HG03354 (cell line): ENCODE measurements around the gene ENOPH1.
A peak's percentile ranks its signal among the peaks of the same experiment; 100 is the strongest.
"Not testable (repeated sequence)": the region's sequence is repeated elsewhere in the genome, so short reads cannot be mapped to it uniquely, and the experiment has no call there.

ENCODE experiments used
- ATAC-seq: cut with Tn5 transposase; IDR thresholded peaks from one replicate; pipeline ENCODE4 v1.9.1; 2021; ENCODE audit warnings: mild to moderate bottlenecking; ENCODE audit not compliant: unreplicated experiment, poor library complexity, severe bottlenecking

The ENOPH1 gene

DNA sequence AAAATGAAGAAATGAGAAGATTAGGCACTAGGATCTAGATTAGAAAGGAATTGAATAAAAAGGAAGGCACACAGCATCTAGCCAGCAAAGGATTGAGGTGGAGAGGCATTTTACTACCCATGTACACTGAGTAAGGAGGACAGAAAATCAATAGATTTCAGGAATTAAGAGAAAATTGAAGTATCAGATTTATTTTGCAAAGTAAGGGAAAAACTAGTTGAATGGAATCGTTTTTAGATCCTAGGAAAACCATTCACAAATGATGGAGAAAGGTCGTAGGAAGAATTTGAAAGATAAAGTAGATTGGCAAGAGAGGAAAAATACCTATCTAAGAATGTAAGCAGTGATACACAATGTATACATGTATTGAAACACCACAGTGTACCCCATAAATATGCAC, 31.3 kb downstream of the ENOPH1 start:
- no peak for ATAC-seq

DNA sequence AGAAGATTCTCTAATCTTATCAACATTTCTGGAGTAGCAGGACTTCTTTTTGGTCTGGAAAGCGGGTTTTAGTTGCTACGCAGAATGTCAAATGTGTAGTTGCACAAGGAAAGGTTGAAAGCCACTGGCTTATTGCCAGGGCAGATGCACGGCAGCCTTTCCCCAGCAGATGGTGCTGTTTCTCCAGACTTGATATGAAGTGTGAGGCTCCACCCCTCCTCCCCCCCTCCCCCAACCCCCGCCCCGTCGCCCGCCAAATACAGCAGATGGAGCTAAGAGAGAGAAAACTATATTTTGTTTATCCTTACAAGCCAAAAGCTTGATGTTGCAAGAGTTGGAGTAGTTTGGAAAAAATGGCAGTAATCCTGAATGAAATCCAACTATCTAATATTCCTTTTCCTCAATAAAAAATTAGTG, 32.0 kb downstream of the ENOPH1 start:
- peak; percentile 92 for ATAC-seq

DNA sequence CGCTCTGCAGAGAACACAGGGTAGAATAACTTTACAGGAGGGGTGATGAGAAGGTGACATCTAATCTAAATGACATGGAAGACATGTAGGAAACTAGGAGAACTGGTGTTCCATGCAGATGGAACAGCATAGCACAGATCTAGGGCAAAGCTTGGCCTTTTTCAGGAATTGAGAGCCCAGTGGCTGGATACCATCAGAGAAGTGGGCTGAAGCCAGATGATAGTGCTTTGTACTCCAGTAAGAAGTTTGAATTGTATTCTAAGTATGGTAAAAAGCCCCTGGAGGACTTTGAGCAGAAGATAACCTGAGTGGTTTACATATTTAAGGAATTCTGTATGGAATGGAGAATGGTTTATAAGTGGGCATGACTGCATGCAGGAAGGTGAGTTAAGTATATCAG, 32.8 kb downstream of the ENOPH1 start:
- ATAC-seq, result no peak

GRCh38 chr4:82467471-82467870, 37.1 kb downstream of the ENOPH1 start:
- ATAC-seq, result no peak

DNA sequence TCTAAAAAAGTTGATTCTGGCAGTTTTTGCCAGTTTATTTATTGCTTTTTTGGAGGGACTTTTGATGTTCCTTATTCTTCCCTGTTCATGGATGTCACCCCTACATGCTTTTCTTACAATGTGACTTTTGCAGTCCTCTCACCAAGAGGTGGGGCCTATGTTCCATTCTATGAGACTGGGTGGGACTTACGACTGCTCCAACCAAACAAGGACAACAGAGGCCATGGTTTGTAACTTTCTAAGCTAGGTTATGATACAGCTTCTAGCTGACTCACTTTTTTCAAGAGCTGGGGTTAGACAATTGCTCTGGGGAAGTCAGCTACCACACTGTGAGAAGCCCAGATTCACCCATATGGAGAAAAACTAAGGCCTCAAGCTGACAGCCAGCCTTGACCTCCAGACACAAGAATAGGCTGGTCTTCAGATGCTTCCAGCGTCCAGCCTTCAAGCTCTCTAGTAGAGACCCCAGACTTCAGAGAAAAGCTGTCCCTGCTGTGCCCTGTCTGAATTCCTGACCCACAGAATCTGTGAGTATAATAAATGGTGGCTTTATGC, 39.5 kb downstream of the ENOPH1 start:
- ATAC-seq, result no peak

DNA sequence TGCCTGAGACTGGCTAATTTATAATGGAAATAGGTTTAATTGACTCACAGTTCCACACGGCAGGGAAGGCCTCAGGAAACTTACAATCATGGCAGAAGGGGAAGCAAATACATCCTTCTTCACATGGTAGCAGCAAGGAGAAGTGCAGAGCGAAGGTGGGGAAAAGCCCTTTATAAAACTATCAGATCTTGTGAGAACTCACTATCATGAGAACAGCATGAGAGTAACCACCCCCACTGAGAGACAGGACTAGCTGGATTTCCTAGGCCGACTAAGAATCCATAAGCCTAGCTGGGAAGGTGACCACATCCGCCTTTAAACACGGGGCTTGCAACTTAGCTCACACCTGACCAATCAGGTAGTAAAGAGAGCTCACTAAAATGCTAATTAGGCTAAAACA, 42.7 kb downstream of the ENOPH1 start:
- not testable (repeated sequence) for ATAC-seq

- no peak for ATAC-seq
Observed at GRCh38 chr4:82473621-82474164, 43.3 kb downstream of the ENOPH1 start.

DNA sequence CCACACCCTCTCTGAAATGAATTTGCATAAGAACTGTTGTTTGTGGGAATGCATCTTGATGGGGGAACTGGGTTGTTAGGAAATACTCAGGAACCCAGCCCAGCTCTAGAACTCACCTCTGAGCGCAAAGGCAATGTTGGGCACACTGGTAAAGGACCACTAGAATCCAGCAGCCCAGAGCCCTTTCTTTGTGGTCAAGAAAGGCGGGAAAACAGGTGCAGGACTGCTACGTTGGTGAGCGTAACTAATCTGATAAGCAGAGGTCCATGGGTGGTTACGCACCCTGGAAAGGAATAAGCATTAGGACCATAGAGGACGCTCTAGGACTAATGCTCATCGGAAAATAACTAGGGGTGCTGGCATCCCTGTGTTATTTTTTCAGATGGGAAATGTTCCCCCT, 45.5 kb downstream of the ENOPH1 start:
- ATAC-seq, result not testable (repeated sequence)

DNA sequence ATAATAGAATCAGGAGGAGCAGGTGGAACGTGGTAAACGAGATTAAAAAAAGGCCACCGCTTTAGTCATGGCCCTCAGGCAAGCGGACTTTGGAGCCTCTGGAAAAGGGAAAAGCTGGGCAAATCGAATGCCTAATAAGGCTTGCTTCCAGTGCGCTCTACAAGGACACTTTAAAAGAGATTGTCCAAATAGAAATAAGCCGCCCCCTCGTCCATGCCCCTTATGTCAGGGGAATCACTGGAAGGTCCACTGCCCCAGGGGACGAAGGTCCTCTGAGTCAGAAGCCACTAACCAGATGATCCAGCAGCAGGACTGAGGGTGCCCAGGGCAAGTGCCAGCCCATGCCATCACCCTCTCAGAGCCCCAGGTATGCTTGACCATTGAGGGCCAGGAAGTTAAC, 47.1 kb downstream of the ENOPH1 start:
- ATAC-seq, result not testable (repeated sequence)

- ATAC-seq, result no peak
Observed at GRCh38 chr4:82479562-82479961, 49.2 kb downstream of the ENOPH1 start.

DNA sequence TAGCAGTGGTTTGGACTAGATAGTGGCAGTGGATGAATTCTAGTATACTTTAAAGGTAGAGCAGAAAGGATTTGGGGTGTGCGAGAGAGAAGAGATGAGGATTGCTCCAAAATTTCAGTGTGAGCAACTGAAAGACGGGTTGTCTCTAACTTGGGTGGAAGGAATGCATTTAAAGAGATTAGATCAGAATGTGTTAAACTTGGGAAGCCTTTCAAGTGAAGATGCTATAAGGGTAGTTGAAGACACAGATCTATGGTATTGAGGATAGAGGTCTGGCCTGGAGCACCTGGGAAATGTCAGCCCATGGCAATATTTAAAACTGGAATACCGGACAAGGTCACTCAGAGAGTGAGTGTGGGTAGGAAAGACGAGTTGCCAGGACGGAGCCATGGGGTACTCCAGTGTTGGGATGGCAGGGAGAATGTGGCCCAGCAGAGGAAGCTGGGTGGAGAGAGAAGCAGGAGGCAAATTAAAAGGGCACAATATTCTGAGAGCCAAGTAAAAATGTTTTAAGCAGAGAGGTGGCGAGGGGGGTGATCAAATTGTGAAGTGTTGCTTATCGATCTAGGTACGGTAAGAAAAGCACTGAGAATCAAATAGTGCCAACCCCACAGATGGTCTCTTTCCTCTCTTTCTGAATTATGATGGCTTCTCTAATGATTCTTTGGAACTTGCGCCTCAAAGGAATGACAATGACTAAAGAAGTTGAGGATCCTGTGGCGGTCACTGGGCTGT, 50.5 kb downstream of the ENOPH1 start:
- ATAC-seq, result no peak

DNA sequence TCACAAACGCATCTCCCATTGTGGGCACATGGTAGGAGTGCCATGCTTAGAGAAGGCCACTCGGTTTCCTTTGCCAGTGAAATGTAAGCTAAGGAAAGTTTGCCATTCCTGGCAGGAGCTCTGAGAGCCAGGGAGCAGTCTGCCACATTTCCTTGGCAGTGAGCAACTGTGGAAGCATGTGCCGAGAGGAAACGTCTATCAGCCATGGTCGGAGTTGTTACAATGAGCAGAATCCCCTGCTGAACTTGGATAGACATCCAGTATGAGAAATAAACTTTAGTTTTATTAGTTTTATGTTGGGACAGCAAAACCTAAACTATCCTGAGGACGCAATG, 51.1 kb downstream of the ENOPH1 start:
- ATAC-seq, result no peak

- no peak for ATAC-seq
Observed at GRCh38 chr4:82482387-82482786, 52.0 kb downstream of the ENOPH1 start.

GRCh38 chr4:82484996-82485783, 54.8 kb downstream of the ENOPH1 start:
- no peak for ATAC-seq

DNA sequence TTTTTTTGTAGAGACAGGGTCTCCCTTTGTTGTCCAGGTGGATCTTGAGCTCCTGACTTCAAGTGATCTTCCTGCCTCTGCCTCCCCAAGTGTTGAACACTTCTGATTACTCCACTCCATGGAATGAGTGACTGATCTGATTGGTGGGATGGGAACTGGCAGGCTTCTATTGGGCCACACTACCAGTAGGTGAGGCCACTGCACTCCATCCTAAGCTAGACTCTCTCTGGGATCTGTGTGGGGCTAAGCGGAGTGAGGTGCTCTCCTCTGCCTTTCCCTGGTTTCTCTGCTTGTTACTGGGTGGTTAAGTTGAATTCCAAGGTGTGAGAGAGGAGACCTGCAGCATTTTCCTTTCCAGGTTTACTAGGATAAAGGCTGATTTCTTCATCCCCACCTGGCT, 58.7 kb downstream of the ENOPH1 start:
- no peak for ATAC-seq

- ATAC-seq, result no peak
Observed at GRCh38 chr4:82489987-82490386, 59.6 kb downstream of the ENOPH1 start.

DNA sequence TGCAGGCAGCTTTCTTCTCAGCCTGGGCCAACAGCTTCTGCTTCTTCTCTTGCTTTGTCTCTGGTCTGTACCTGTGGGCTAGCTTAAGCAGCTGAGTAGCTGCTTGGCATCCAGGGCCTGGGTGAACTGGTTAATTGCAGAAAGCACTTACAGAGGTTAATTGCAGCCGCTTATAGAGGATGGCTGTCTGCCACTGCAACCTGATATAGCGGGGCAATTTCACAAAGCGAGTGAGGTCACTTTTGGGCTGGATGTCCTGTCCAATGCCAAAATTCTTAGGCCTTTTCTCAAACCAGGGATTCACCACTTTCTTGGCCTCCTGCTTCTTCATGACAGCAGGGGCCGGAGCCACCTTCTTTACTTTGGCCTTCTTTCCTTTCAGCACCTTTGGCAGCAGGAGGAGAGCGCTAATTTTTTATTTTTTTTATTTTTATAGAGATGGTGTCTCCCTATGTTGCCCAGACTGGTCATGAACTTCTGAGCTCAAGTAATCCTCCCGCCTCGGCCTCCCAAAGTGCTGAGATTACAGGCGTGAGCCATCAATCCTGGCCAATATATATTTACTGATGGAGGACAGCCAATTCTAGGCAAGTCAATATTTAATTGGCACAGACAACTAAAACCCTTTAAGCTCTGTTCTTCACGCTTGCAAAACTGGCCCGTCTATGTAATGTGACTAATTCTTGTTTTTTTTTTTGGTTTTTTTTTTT, 61.0 kb downstream of the ENOPH1 start:
- no peak for ATAC-seq

DNA sequence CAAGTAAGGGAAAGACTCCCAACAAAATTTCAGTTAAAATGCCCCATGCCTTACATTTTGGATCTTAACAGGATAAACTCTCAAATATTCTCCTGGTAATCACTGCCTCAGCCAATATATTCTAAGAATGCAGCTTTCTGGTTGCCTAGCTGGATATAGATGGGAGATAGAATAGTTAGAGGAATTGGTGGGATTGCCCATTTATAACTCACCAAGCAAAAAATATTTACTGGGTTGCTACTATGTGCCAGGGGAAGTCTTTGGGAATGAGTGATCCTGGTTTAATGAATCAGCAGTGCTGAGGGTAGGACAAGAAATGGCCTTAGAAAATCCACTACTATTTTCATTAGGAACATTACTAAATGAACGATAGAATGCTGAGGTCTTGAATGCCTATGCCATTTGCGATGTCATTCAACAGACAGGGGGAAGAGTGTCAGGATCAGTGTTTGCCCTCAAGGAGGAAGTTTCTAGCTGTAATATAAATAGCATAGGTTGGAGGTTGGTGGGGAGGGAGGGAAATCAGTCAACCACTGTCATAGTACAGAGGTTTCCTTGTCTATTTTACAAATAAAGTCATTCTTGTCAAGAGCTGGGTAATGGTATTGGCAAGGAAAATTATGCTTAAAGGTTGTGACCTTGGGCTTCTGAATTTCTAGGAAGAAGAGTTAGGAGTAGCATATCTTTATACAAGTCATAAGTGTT, 63.5 kb downstream of the ENOPH1 start:
- no peak for ATAC-seq

- no peak for ATAC-seq
Observed at GRCh38 chr4:82495666-82496065, 65.3 kb downstream of the ENOPH1 start.

- ATAC-seq, result no peak
Observed at GRCh38 chr4:82496349-82496748, 66.0 kb downstream of the ENOPH1 start.
